Skin epidermis (tissue), 12 donors: ENCODE measurements around the gene LRP2BP.
A peak's percentile ranks its signal among the peaks of the same experiment; 100 is the strongest.

ENCODE experiments used
- H3K27ac ChIP-seq, 21 experiments: fragments of 200-600 bp; sonication (generic) in 11 of 21; one replicate each; pipeline ENCODE4 v1.5.0; 2020; ENCODE audit warnings: mild to moderate bottlenecking in 3 of 21, inconsistent platforms in 2 of 21, moderate library complexity in 2 of 21
- H3K4me3 ChIP-seq, 7 experiments: fragments of 200-600 bp; sonication (generic) in 2 of 7; one replicate each; pipeline ENCODE4 v1.5.0; 2020; ENCODE audit warnings: inconsistent platforms in 2 of 7, mild to moderate bottlenecking in 2 of 7, moderate library complexity in 1 of 7

The LRP2BP gene

DNA sequence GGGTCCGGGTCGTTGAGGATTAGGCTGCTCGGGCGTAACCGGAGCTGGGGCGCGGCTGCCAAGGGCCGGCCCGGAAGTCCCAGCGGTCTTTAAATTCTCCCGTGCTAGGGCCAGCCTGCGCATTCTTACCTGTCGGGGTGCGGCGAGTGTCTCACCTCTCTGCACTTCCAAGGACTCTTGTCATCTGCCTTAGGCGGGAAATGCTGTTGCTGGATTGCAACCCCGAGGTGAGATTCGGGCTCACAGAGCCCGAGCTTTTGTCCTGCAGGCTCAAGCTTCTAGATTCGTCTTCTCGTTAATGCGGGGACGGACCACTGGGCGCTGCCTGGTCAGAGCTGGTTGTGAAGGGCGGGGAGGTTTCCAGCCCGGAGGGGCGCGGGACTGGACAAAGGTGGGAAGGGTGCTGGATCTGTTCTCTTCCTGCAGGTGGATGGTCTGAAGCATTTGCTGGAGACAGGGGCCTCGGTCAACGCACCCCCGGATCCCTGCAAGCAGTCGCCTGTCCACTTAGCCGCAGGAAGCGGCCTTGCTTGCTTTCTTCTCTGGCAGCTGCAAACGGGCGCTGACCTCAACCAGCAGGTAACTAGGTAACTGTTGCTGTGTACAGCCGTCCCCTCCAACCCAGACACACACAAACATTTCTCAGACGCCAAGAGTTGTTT is 1.1 kb upstream of the LRP2BP start, which contains the start of gene ANKRD37:
ANKRD37 (plus strand) TSS at position 118 of the 662 bp plus-strand sequence; CDS start at position 201, 83 bp downstream.
- peak within 1 kb of the TSS; percentile 59 to 75 (median 70) for H3K4me3 ChIP-seq
- peak within 1 kb of the TSS; percentile 92 to 100 (median 98) for H3K27ac ChIP-seq

DNA sequence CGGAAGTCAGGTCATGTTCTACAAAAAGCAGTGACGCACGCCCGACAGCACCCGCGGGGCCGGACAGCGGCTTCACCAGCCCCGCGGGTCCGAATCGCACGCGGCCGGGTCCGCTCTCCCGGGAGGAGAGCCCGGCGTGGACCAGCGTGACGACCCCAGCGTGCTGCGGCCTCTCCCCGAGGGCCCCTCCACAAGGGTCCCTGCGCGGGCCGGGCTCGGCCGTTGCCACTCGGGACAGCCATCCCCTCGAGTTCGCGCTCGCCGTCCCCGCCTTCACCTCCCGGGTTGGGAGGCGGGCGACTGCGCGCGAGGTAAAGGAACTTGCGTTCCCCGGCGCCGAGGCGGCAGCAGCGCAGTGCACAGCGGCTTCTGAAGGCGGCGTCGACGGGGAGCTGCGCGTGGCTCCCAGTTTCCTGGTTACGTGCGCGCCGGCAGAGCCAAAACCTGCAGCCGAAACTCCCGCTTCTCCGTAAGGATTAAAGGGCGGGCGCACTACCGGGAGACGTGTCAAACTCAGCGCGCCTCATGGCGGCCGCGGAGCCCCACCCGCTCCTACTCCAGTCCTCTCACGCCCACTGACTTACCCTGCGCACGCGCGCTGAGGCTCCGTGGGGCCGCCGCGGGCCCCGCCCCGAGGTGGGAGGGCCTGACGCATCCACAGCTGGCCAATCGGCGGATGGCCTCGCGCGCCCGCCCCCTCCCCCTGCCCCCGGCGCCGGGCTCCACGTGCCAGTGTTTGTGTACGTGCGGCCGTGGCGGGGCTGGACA is 416 bp upstream of the LRP2BP start:
- peak overlapping the region; percentile 59 to 75 (median 70) for H3K4me3 ChIP-seq
- H3K27ac ChIP-seq: peak overlapping the region; percentile 92 to 100 (median 98)

DNA sequence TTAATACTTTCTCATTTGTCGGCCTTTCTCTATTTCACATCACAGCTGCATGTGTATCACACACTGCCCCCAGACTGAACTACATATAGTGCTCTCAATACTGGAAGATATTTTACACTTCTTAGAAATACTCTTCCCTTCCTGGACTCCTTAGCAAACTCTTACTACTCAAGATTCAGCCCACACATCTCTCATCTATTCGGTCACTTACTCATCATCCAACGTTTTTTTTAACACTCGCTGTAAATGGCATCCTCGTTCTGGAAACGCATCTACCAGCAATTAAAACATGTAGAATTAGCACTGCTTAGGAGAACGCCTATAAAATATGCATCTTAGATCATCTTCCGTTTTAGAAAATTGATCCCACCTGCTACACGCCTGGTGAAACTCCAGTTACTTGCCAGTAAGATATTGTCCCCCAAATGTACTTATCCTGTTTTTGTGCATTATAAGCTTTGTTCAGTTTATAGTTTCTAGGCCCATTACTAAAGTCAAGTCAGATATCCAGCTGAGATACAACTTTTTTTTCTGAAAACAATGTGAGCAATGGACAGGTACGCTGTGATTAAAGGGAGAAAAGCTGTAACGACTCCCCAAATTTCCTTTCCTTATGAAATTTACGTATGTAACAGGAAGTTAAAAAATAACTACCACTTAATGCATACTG is 1.0 kb downstream of the LRP2BP start:
- H3K4me3 ChIP-seq: peak overlapping the region; percentile 59 to 75 (median 70)
- H3K27ac ChIP-seq: peak overlapping the region in 17 of 21 experiments; percentile 94 to 100 (median 98)

DNA sequence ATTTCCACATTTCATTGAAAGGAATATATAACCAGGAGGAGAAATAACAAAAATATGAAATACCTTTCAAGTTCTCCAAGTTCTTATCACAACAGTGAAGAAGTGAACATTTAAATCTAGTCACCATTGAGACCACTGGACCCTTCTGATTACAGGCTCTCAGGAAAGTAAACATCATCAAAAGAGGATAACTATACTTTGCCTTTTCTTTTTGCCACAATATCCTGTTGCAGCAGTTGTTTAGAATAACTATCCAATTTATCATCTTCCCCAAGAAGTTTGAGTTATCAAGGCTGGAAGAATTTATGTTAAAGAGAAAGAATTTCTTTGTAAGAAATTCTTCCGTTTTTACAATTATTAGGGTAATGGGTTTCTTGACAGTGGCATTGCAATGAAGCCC is 3.6 kb downstream of the LRP2BP start:
- no peak overlapping the region for H3K4me3 ChIP-seq
- no peak overlapping the region for H3K27ac ChIP-seq

DNA sequence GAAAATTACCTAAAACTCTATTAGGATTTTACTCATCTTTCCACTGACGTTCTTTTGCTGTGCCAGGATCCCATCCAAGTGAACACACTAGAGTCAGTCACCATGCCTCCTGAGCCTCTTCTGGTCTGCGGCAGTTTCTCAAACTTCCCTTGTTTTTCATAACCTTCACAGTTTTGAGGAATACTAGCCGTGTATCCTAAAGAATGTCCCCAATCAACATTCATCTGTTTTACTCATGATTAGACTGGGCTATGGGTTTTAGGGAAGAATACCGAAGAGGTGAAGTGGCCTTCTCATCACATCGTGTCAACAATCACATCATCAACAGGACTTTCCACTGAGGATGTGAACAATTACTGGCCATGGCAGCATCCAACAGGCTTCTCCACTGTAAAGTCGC is 4.8 kb downstream of the LRP2BP start:
- H3K27ac ChIP-seq: no peak overlapping the region
- H3K4me3 ChIP-seq: no peak overlapping the region

DNA sequence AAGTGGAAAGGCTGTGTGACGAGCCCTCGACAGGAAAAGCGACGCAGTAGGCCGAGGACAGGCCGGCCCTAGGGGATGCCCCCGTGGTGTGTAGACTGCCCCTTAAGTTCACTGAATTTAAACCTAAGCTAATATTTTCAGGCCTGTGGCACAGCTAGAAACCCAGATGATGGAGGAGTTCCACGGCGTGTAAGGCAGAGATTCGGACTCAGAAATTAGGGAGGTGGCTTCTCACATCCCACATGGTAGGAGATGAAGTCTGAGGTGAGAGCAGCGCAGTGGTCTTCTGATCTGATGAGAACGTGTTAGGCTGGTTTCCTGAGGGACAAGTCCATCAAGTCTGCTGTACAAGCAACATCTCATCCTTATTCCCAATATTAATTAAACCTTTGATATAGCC is 7.8 kb downstream of the LRP2BP start:
- Histone ChIP-seq H3K27ac (no peak overlapping the region), H3K4me3 (no peak overlapping the region)

DNA sequence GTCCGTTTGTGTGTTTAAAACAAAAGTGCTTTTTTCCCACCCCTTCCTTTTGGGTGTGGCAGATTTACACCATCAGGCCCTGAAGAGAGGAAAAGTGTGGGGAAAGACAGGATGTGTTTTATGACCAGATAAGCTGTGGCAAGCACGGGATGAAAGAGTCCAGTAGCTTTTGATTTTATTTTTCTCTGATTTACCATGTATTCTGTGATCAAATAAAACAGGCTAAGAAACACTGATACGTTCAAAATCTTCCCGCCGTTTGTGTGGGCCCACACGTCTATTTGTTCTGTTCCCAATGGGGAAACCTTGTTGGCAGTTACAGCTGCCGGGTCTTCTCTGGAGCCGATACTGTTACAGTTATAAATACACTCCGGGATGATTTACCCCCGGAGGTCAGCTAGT is 10.8 kb downstream of the LRP2BP start:
- no peak overlapping the region for H3K4me3 ChIP-seq
- peak overlapping the region in 2 of 21 experiments; percentile 9 to 12 for H3K27ac ChIP-seq

DNA sequence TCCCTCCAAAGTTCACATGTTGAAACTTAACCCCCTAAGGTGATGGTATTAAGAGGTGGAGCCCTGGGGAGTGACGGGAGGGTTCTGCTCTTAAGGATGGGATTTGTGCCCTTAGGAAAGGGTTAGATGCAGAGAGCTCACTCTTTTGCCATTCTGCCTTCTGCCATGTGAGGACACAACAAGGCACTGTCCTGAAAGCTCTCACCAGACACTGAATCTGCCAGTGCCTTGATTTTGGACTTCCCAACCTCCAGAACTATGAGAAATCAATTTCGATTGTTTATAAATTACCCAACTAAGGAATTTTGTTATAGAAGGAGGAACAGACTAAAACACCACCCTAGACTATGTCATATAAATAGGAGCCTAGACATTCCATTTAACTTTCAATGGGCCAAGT is 11.7 kb downstream of the LRP2BP start:
- no peak overlapping the region for H3K4me3 ChIP-seq
- peak overlapping the region in 2 of 21 experiments; percentile 7 to 12 for H3K27ac ChIP-seq

DNA sequence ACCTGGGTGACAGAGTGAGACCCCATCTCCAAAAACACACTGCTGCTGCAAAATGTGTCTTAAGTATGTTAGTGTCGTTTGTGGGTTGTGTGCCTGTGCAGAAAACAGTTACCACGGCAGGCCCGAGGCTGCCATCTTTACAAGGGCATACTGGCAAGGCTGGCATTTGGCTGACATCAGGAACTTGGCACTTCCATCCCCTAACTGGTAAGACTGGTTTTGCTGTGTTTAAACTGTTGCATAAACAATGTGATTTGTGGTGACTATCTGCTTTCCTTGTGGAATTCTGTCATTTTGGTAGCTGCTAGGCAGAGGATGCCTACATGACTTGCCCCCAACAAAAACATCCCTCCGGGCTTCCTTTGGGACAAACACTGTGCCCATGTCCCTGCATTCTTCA is 12.3 kb downstream of the LRP2BP start:
- no peak overlapping the region for H3K4me3 ChIP-seq
- H3K27ac ChIP-seq: peak overlapping the region in 2 of 21 experiments; percentile 7 to 12

DNA sequence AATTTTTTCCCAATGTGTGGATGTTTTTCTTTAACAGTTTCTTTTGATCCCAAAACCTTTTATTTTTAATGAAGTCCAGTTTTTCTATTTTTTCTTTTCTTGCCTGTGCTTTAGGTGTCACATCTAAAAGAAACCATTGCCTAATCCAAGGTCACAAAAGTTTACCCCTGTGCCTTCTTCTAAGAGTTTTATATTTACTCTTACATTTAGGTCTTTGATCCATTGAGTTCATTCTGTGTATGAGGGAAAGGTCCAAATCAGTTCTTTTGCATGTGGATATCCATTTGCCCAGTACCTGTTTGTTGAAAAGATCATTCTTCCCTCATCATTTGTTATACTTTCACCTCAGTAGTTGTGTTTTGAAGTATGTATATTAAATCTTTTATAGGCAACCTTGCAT is 13.0 kb downstream of the LRP2BP start:
- H3K27ac ChIP-seq: no peak overlapping the region
- H3K4me3 ChIP-seq: no peak overlapping the region

DNA sequence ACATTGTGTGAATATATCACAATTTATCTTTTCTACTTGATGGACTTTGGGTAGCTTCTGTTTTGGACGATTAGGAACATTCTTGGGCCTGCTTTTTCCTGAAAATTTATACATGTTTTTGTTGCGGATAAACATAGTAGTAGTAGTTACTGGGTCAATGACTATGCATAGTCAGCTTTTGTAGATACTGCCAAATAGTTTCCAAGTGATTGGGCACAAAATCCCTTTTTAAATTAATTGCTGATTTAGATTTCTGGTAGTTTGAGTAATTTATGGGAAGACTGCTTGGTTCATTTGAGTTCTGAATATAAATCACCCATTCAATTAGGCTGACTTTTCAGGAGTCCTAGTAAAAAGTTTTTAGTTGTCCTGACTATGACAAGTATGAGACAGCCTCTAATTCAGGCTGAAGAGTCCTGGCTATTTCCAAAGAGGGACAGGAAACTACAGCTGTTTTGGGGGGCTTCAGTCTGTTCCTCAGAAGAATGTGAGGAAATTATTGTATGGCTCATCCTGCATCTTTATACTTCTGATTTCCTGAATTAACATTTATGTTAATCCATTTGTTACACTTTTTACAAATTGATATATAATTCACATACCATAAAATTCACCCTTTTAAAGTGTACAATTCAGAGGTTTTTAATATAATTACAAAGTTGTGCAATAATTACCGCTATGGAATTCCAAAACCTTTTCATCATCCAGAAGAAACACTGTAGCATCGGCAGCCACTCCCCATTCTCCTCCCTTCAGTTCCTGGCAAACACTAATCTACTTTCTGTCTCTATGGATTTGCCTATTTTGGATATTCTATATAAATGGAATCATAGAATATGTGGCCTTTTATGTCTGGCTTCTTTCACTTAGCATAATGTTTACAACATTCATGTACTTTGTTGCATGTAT is 14.2 kb downstream of the LRP2BP start:
- Histone ChIP-seq H3K4me3 (no peak overlapping the region), H3K27ac (no peak overlapping the region)

DNA sequence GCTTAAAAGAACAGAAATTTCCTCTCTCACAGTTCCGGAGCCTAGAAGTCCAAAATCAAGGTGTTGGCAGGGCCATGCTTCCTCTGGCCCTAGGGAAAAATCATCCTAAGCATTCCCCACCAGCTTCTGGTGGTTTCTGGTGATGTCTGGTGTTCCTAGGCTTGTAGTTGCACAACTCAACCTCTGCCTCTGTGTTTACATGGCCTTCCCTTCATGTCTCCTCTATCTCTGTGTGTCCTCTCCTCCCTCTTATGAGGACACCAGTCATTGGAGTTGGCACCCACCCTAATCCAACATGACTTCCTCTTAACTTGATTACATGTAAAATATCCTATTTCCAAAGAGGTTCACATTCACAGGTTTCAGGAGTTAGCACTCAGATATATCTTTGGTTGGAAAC is 15.4 kb downstream of the LRP2BP start:
- H3K4me3 ChIP-seq: no peak overlapping the region
- peak overlapping the region in 1 of 21 experiments; percentile 30 for H3K27ac ChIP-seq

DNA sequence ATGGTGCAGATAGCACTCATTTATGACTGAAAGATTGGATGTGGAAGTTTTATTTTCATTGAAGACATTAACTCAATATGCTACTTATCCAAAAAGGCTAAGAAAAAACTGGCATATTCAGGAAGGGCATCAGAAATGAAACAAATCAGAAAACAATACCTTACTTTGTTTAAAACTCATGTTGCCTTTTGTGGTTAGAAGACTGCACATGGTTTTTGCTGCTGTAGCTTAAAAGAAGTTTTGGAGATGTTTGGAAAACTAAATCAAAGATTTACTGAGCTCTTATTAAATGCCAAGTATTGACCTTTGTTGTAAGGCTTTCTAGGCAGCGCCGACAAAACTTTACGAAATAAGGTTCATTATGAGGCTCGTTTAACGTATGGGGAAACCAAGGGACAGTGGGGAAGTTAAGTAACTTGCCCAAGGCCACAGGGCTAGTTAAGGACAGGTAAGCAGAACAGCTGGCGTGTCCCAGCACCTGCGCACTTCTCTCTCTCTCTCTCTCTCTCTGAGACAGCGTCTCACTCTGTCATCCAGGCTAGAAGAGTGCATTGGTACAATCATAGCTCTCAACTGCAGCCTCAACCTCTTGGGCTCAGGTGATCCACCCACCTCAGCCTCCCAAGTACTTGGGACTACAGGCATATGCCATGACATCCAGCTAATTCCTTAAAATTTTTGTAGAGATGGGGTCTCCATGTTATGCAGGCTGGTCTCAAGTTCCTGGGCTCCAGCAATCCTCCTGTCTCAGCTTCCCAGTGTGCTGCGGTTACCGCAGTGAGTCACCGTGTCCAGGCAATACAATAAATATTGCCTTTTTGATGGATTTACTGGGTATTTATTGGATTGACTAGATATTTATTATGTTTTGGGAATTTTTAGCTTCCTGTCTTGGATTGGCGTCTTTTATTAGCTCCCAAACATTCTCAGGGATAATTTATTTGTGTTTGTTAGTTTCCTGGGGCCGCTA is 16.1 kb downstream of the LRP2BP start:
- H3K27ac ChIP-seq: peak overlapping the region in 1 of 21 experiments; percentile 30

DNA sequence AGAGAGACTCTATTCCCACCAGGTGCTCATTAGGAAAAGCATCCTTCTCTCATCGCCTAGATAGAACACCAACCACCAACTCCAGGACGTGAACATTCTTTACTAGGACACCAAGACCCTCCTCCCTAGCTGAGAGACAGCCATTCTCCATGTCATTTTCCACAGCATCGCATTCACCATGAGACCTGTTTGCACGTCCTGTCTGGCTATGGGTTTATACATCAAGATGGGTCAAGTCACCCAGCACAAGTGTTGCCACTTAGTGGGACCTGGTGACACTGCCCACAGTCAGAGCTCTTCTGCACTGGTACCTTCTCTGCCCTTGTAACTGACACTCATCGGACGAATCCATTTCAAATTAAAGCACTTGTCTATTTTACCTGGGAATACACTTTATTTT is 17.5 kb downstream of the LRP2BP start:
- H3K4me3 ChIP-seq: no peak overlapping the region
- H3K27ac ChIP-seq: no peak overlapping the region

More for the DNA sequence above, 16.1 kb downstream of the LRP2BP start:
- H3K4me3 ChIP-seq: no peak overlapping the region

DNA sequence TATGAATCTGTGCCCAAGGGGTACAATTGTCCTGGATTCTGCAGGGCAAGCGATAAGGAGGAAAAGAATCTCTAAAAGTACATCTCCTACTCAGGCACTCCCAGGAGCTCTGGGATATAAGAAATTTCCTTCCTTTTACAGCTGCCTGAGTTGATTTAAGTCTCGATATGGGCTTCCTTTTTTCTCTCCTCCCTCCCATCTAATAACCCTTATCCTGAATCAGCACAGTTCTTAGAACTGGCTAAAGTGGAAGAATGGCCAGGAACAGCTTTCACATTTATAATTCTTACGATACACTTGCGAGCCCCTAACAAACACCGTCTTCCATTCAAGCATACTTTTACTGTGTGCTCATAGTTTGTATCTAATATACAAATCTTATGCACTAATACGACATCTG is 21.2 kb downstream of the LRP2BP start:
- H3K27ac ChIP-seq: no peak overlapping the region

DNA sequence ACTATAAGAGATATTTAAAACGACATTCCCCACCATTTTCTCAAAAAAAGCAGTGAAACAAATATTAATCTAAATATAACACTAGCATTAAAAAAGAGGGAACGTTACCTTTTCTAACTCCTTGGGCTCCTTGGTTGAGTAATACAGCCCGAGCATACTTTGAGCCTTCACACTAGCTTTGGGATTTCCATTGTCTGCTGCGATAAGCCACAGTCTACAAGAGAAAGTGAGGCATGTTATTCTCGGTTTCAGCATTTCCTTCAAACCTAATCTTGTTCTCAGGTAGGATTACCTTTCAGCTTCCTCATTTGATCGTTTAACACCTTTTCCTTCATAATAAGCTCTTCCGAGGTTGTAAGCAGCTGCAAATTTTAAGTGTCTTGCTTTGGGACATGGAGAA is 21.7 kb downstream of the LRP2BP start:
- H3K4me3 ChIP-seq: no peak overlapping the region
- no peak overlapping the region for H3K27ac ChIP-seq

More for the DNA sequence above, 21.2 kb downstream of the LRP2BP start:
- no peak overlapping the region for H3K4me3 ChIP-seq

DNA sequence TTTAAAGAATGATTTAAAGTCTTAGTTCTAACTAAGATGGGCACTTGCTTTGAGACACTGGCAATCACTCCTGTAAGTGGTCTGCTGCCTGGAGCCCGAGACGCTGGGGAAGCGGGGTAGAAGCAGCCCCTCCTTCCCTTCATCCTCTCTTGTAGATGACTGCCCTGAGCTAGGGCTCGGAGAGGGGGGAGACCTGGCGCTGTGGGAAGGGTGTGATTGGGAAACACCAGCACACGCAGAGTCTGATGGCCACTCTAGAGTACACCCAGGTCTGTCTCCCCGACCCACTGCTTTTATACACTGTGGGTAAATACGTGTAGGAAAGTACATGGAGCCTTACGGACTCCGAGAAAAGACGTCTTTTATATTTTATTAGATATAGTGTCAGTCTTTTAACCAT is 24.0 kb downstream of the LRP2BP start:
- H3K4me3 ChIP-seq: no peak overlapping the region
- H3K27ac ChIP-seq: no peak overlapping the region

DNA sequence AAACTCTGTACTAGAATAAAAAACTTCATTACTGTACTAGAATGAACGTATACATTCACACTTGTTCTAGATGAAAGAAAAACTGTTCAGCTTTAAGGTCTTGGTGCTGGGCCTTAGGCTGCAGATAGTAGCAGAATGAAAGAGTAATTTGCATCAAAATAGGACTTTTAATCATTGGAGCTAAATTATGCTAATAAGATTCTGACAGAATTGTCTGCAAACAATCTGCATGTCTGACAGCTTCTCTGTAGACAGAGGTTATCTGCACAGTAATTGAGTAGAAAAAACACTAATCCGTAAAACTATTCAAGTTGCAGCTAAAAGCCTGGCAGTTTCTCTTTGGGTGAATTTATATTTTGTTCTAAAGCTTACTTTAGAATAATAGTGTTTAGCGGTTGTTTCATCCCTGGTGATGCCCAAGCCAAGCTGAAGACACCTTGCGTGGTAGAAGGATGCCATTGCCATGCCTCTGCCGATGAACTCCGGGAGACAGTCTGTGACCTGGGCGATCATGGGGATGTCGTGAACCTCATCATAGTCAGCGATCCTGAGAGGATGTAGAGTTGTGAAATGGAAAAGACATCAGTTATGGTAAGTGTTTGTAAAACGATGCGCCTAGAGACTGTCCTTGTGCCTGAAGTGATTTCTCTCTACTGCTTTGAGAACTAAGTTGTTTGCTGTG is 25.3 kb downstream of the LRP2BP start:
- H3K27ac ChIP-seq: no peak overlapping the region
- H3K4me3 ChIP-seq: no peak overlapping the region
